ENCODE results near the gene OTOGL. TPM values are rescaled to one million over a fixed set of nuclear protein-coding genes. Genes with fewer than 3 reads are reported as not detected.

The OTOGL gene
- total RNA-seq, 2 donors from 2014 or later, result 0.14 to 0.81 TPM

- Histone ChIP-seq H3K27me3 (replicated peaks; ENCODE audit: insufficient read depth) (no peaks in the 10 kb centered on the region), H3K36me3 (no peaks in the 10 kb centered on the region), H3K4me3 (no peak overlapping the region), H3K27ac (no peak overlapping the region), H3K9me3 (no peaks in the 10 kb centered on the region), H3K4me1 (ENCODE audit: control insufficient read depth in 1 of 2, low read depth in 2 of 2) (peaks cover 0 to 1% of the 10 kb centered on the region in 2 donors)
- DNase-seq (ENCODE audit: low spot score), result no peak
- ATAC-seq (ENCODE audit: insufficient number of reproducible peaks, low FRiP score, low read depth), result no peak
- TF ChIP-seq CTCF (IDR thresholded peaks at IDR 0.05), result no peak
Observed at GRCh38 chr12:80325167-80325959, 226.0 kb downstream of the OTOGL start.

- Histone ChIP-seq H3K4me1 (ENCODE audit: control insufficient read depth in 1 of 2, low read depth in 2 of 2) (no peaks in the 10 kb centered on the region), H3K27me3 (replicated peaks; ENCODE audit: insufficient read depth) (no peaks in the 10 kb centered on the region), H3K9me3 (no peaks in the 10 kb centered on the region), H3K27ac (no peak overlapping the region), H3K4me3 (no peak overlapping the region), H3K36me3 (no peaks in the 10 kb centered on the region)
- no peak for TF ChIP-seq CTCF (IDR thresholded peaks at IDR 0.05)
- ATAC-seq (ENCODE audit: insufficient number of reproducible peaks, low FRiP score, low read depth) (no peak), DNase-seq (ENCODE audit: low spot score) (no peak)
Observed at GRCh38 chr12:80332827-80333226, 233.5 kb downstream of the OTOGL start.

GRCh38 chr12:80352474-80352873 is 253.1 kb downstream of the OTOGL start:
- H3K36me3 ChIP-seq, result no peaks in the 10 kb centered on the region
- TF ChIP-seq CTCF (IDR thresholded peaks at IDR 0.05), result no peak
- ATAC-seq (ENCODE audit: insufficient number of reproducible peaks, low FRiP score, low read depth), result no peak

GRCh38 chr12:80353254-80353653 is 253.9 kb downstream of the OTOGL start:
- Histone ChIP-seq H3K9me3 (no peaks in the 10 kb centered on the region), H3K27me3 (replicated peaks; ENCODE audit: insufficient read depth) (no peaks in the 10 kb centered on the region), H3K4me1 (ENCODE audit: control insufficient read depth in 1 of 2, low read depth in 2 of 2) (peaks cover 0 to 3% of the 10 kb centered on the region in 2 donors), H3K4me3 (no peak overlapping the region), H3K27ac (no peak overlapping the region), H3K36me3 (no peaks in the 10 kb centered on the region)
- ATAC-seq (ENCODE audit: insufficient number of reproducible peaks, low FRiP score, low read depth), result no peak
- no peak for TF ChIP-seq CTCF (IDR thresholded peaks at IDR 0.05)
- DNase-seq (ENCODE audit: low spot score), result no peak

More at GRCh38 chr12:80352474-80352873, 253.1 kb downstream of the OTOGL start:
- Histone ChIP-seq H3K4me3 (no peak overlapping the region), H3K27ac (no peak overlapping the region), H3K27me3 (replicated peaks; ENCODE audit: insufficient read depth) (no peaks in the 10 kb centered on the region), H3K4me1 (ENCODE audit: control insufficient read depth in 1 of 2, low read depth in 2 of 2) (peaks cover 0 to 3% of the 10 kb centered on the region in 2 donors), H3K9me3 (no peaks in the 10 kb centered on the region)
- DNase-seq (ENCODE audit: low spot score), result no peak

GRCh38 chr12:80356097-80356496 is 256.8 kb downstream of the OTOGL start:
- no peaks in the 10 kb centered on the region for H3K9me3 ChIP-seq
- no peak overlapping the region for H3K4me3 ChIP-seq
- H3K27ac ChIP-seq, result no peak overlapping the region
- no peak for ATAC-seq (ENCODE audit: insufficient number of reproducible peaks, low FRiP score, low read depth)
- no peaks in the 10 kb centered on the region for H3K27me3 ChIP-seq (replicated peaks; ENCODE audit: insufficient read depth)
- H3K4me1 ChIP-seq (ENCODE audit: control insufficient read depth in 1 of 2, low read depth in 2 of 2), result peaks cover 0 to 3% of the 10 kb centered on the region in 2 donors
- DNase-seq (ENCODE audit: low spot score), result no peak
- no peak for TF ChIP-seq CTCF (IDR thresholded peaks at IDR 0.05)
- H3K36me3 ChIP-seq, result no peaks in the 10 kb centered on the region

Measured in thoracic aorta (tissue), 2 donors.